HG02763 (cell line): ENCODE measurements around the gene USP32.
A peak's percentile ranks its signal among the peaks of the same experiment; 100 is the strongest.

Experiments used
- ATAC-seq: cut with Tn5 transposase; IDR thresholded peaks from one replicate; pipeline ENCODE4 v1.9.1; 2021; ENCODE audit warnings: mild to moderate bottlenecking, moderate library complexity; ENCODE audit not compliant: unreplicated experiment

The USP32 gene

DNA sequence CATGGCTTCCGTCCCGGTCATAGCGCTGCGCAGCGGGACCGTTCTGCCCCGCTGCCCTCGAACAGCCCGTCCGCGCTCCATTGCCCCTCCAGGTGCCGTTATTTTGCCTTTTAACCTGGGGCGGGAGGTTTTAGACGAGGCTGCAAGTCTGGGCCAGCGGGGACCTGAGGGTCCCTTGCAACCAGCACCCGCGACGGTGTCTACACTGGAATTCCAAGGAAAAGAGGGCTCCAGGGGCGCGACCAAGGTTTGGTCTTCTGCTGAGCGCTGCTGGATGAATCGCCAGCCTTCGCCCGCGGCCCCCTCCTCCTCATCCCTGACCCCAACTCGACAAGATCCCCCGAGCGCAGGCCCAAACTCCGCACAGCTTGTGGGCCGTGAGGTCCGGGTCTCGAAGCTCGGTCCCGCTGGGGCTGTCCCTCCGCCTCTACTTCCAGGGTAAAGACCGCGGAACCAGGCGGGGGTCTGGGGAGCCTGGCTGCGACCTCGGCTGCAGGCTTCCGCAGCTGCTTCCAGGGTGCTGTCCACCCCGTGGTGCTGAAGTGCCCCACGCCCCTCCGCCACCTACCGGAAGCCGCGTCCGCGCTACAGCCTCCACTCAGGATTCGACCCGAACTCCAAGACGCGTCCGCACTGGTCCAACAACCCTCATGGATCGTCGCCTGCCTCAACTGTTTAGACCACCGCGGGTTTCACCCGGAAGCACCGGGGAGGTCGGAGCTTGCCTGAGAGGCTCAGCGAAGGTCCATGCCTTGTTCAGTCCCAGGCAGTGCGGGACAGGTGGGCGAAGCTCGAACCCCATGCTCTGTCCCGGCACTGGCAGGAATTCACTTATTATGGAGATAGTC is 252.3 kb downstream of the USP32 start:
- ATAC-seq: no peak

DNA sequence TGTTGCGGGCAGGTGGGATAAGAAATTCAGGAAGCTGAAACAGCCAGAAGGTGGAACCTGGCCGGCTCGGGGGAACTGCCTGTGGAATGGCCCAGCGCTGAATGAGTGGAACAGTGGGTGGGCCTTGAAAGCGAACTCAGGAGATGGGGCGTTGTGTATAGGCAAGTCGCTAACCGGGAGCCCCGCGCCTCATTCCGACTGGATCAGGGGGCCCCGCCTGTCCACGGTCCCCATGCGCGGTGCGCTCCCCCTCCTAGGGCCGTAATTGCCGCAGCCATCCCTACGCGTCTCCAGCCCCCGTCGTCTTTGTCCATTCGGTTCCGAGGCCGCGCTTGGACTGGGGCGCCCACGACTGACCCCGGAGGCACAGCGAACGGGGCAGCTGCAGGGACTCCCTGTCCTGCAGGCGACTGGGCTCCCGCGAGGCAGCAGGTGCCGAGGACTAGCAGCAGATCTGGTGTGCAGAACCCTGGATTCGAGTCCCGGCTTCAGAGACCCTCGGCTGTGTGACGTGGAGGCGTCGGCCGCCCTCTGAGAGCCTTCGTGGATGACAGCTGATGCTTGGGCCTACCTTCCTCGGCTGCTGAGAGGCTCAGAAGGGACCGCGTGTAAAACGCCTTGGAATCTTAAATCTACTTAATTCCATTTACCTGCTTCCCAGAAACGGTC is 253.0 kb downstream of the USP32 start:
- ATAC-seq: no peak

DNA sequence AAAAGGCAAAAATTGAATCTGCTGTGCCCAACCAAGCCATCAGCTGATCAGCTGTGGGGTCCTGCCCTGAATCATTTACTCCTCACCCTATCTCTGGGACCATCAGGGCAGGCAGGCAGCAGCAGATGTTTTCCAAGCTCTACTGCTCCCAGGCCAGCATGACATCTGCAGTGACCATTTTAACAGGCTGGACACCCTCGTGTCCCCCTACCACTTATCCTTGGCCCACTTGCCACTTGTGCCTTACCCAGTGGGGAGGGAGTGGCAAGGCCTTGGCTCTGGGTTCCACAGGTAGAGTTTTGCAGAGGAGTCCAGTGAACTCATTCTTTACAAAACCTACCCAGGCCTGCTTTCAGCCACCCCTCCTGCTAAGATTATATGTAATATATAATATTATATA is 254.2 kb downstream of the USP32 start:
- ATAC-seq: no peak

DNA sequence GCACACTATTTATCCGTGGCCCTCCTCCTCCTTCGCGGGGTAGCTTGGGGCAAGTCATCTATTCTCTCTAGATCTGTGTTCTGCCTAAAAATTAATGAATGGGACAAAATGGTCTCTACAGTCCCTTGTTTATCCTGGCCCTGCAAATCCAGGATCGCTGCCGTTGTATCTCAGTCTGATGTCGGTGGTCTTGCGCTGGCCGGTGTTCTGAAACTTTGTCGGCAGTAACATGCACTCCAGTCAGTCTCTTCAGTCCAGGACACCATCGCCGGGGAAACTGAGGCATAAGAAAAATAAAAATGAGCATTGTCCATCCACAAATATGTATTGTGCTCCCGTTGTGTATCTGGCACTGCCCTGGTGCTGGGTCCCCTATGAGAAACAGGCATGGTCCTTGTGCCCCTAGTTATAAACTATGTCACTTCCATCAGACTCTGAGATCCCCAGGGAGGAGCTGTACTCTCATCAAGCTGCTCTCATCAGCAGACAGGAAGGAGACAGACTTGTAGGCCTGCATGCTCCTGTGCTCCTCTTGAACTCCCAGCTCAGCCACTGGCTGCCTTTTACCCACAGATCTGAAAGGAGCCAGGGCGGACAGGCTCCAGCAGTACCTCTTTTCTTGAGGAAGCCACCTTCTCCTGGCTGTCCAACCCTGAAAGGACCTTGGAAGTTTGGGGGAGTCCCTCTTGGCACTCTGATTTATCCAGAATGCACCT is 255.8 kb downstream of the USP32 start:
- no peak for ATAC-seq

DNA sequence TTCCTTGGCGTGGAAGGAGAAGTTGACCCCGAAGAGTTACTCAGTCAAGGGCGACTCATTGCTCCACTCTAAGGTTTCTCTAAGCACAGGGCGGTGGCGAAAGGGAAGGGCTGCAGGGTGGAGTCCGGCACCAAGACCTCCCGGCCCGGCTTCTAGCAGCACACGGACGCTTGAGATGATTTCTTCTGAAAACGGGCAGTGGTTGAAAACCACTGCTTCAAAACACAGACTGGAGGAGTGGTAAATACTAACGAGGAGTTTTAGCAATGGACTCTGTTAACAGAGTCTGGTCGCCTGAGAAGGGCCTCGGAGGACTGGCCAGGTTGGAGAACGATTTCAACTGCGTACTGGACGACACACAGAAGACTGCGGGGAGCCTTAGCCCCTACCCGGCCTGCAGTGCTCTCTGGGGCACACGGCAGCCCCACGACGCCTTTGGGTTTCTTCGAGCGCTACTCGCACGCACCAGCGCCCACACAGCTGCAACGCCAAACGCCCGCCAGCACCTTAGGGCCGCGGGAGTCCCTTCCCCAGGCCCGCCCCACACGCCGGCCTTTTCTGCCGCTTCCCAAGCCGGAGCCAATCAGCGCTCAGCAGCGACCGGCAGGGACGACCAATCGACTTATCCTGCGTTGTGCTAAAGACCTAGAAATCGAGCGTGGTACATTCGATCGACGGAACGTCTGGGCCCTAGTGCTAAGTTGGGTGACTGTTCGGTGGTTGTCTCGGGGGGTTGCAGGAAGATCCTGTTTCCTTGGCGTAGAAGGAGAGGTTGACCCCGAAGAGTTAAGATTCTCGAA is 256.6 kb downstream of the USP32 start:
- peak; percentile 87 for ATAC-seq

DNA sequence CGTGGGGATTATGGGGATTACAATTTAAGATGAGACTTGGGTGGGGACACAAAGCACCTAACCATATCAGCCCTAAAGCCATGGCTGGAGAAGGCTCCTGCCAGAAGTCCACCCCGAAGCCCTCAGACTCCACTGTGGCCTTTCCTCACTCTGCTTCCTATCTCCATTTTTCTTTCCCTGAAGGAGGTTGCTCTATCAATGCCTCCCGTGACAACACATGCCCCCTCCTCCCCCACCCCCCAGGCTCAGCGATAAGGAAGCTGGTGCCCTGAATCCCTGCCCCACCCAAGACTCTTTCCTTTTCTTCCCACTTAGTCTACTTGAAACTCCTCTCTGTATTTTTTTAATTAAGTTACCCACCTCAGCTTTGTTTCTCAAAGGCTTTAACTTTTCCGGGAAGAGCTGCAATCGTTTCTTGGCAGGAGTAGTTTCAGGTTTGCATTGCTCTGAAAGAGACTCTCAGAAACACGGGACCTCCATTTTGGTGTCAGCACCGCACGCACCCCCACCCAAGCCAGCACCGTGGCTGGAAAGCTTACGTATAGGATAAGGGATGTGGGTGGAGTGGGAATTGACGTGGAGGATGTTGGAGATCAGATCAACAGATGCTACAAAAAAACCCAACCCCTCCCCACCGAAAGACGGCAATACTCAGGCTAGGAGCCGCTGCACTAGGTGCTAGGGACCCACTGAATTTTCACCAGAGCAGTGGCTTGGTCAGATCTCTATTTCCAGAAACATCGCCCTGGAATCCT is 257.4 kb downstream of the USP32 start:
- ATAC-seq: no peak

DNA sequence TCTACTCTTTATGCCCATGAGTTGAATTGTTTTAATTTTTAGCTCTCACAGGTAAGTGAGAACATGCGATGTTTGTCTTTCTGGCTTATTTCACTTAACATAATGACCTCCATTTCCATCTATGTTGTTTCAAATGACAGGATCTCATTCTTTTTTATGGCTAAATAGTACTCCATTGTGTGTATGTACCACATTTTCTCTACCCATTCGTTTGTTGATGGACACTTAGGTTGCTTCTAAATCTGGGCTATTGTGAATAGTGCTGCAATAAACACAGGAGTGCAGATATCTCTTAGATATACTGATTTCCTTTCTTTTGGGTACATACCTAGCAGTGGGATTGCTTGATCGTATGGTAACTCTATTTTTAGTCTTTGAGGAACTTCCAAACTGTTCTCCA is 261.5 kb downstream of the USP32 start:
- ATAC-seq: no peak

DNA sequence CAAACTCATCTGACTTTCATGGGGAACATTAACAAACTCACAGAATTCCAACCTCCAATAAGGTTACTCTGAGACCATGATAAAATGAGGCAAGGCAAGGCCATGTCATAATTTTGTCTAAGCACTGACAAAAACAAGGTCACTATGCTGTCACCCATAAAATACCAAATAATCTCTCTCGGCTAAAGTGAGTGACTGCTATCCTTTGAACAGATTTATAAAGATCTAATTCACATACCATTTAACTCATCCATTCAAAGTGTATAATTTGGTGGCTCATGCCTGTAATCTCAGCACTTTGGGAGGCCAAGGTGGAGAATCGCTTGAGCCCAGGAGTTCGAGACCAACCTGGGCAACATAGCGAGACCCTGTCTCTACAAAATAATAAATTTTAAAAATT is 262.8 kb downstream of the USP32 start:
- ATAC-seq: no peak
